H1 (cell line): ENCODE results near the gene AKAP8. TPM values are rescaled to one million over a fixed set of nuclear protein-coding genes. Genes with fewer than 3 reads are reported as not detected.

ENCODE experiments used
- CBX8 ChIP-seq: fragments of 300-800, 300-1000 bp; sonication (generic); IDR thresholded peaks from 2 replicates; pipeline ENCODE4 v1.7.1; 2016; ENCODE audit warnings: low read depth, low read length, borderline replicate concordance
- CEBPB ChIP-seq: IDR thresholded peaks from 2 replicates; pipeline ENCODE4 v1.6.1; 2012; ENCODE audit warnings: low read depth, low read length
- CREB1 ChIP-seq: IDR thresholded peaks from 2 replicates; pipeline ENCODE4 v1.6.1; 2012; ENCODE audit warnings: inconsistent platforms
- FOSL1 ChIP-seq: IDR thresholded peaks from 2 replicates; pipeline ENCODE4 v1.6.1; 2011; ENCODE audit warnings: mild to moderate bottlenecking, low read depth, low read length, moderate library complexity; ENCODE audit not compliant: insufficient read depth
- KDM1A ChIP-seq: fragments of 200-600, 300-600 bp; sonication (generic); IDR thresholded peaks from 2 replicates; pipeline ENCODE4 v1.7.1; 2016; ENCODE audit warnings: mild to moderate bottlenecking, low read length, borderline replicate concordance
- KDM4A ChIP-seq: IDR thresholded peaks from one replicate; pipeline ENCODE4 v1.7.1; 2012; ENCODE audit warnings: low read depth, mild to moderate bottlenecking, moderate library complexity, low read length, inconsistent platforms; ENCODE audit not compliant: severe bottlenecking
- PHF8 ChIP-seq: fragments of 200-600 bp; sonication (generic); conservative IDR thresholded peaks from 2 replicates; pipeline ENCODE4 v1.7.1; 2012; ENCODE audit warnings: low read depth, mild to moderate bottlenecking, inconsistent platforms, low read length, moderate library complexity
- POLR2A ChIP-seq, 2 experiments: IDR thresholded peaks; 1 replicate in 1 of 2; 2 replicates in 1 of 2; pipeline ENCODE4 v1.6.1; 2011; ENCODE audit warnings: low read depth in 2 of 2, low read length in 2 of 2, mild to moderate bottlenecking in 2 of 2; ENCODE audit errors: control extremely low read depth in 1 of 2
- RFX5 ChIP-seq: IDR thresholded peaks from 2 replicates; pipeline ENCODE4 v1.6.1; 2011; ENCODE audit warnings: low read depth, low read length, improper control_type of control experiment, borderline replicate concordance
- SAP30 ChIP-seq: fragments of 300-600 bp; sonication (generic); IDR thresholded peaks from 2 replicates; pipeline ENCODE4 v1.7.1; 2012; ENCODE audit warnings: low read length, moderate library complexity, mild to moderate bottlenecking, inconsistent platforms; ENCODE audit not compliant: insufficient read depth, insufficient replicate concordance
- SRF ChIP-seq: IDR thresholded peaks from 2 replicates; pipeline ENCODE4 v1.6.1; 2011; ENCODE audit warnings: mild to moderate bottlenecking, low read depth, low read length, moderate library complexity
- TAF1 ChIP-seq: IDR thresholded peaks from 2 replicates; pipeline ENCODE4 v1.6.1; 2011; ENCODE audit warnings: mild to moderate bottlenecking, low read depth, low read length
- USF2 ChIP-seq: IDR thresholded peaks from 2 replicates; pipeline ENCODE4 v1.6.1; 2011; ENCODE audit warnings: low read length, improper control_type of control experiment
- YY1 ChIP-seq: IDR thresholded peaks from 2 replicates; pipeline ENCODE4 v1.6.1; 2011; ENCODE audit warnings: low read depth, mild to moderate bottlenecking, low read length
- polyA plus RNA-seq, 7 experiments: library from polyadenylated mRNA; depleted of rRNA in 3 of 7; stranded (reverse) in 5 of 7; unstranded in 2 of 7; fragments of >200 nt in 5 of 7; fragments of 200-250 nt in 2 of 7; gene quantifications; 1 replicate in 5 of 7; 2 replicates in 1 of 7; 4 replicates in 1 of 7; pipeline versions ENCODE4 v1.2.1 to v1.2.3, GENCODE V29; 2011 to 2013; ENCODE audit warnings: missing spikeins in 2 of 7, mixed read lengths in 2 of 7
- total RNA-seq: library from RNA; stranded (reverse); fragmentation: NEBNext Ultra II Directional; extraction: Animal tissue kit (Norgen Biotek cat#: 25700); gene quantifications from 2 replicates; pipeline ENCODE4 v1.2.1, GENCODE V29; 2021

Gene AKAP8
- total and polyA plus RNA-seq, 2 of the 8 experiments (the other 6 are each of a cell fraction or from before 2014, with no cell fraction given) = 17.0 to 41.0 TPM

DNA sequence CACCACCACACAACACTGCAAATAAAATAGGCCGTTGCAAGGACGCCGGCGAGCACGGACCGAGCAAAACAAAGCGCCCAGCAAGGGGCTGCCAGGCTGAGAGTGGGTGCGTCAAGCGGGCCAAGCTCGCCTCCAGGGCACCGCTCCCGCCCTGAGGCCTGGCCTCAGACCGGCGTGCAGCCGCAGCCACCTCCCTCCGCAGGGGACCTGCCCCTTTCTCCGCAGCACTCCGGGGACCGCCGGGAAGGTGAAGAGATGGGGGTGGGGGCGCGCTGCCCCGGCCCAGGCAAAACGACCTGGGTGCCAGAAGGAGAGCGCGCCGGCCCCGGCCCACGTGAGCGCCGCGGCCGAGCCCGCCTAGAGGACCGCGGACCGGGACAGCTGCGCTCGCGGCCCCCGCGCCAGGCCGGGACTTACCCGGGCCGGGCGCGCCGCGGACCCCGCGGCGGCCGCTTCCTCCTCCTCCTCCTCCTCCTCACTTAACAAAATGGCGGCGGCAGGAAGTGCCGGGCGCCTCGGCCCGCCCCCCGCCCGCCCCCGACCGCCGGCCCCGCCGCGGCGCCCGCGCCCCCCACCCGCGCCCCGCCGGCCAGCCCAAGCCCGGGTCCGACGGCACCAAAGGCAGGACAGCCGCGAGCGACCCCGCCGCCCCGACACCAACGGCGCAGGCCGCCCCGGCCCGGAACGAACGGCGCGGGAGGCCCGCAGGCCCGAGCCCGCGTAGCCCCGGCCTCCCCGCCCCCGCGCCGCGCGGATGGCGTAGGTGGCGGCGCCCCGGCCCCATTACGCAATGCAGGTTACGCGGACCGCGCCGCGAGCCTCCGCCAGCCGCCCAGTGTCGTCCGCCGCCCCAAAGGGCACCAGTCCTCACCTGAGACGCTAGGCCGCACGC lies 47.9 kb downstream of the AKAP8 start (continued):
- TF ChIP-seq YY1 = peak; percentile 87; the same call in 1 of the 2 replicates
- TF ChIP-seq SRF = no peak
- TF ChIP-seq KDM4A = peak; percentile 12
- TF ChIP-seq POLR2A (IDR thresholded peaks at IDR 0.05; ENCODE audit: control extremely low read depth in 1 of 2, low read depth in 2 of 2, low read length in 2 of 2) = peak in 1 of 2 experiments; percentile 24; a peak in 2 of 3 replicates
- no peak for TF ChIP-seq USF2
- TF ChIP-seq RFX5 = no peak
- TF ChIP-seq CREB1 = no peak; the same call in 1 of the 2 replicates
- TF ChIP-seq CBX8 = no peak
- TF ChIP-seq FOSL1 = no peak
- TF ChIP-seq SAP30 = no peak
- TF ChIP-seq PHF8 = peak; percentile 58; the same call in 1 of the 2 replicates
- peak; percentile 52 for TF ChIP-seq TAF1
- TF ChIP-seq KDM1A = no peak
- peak; percentile 71 for TF ChIP-seq CEBPB
